Measurements from ENCODE around the gene RYR2.
"Not testable (repeated sequence)": the region's sequence is repeated elsewhere in the genome, so short reads cannot be mapped to it uniquely, and the experiment has no call there.

RYR2 gene

GRCh38 chr1:237091691-237092090 is 49.7 kb downstream of the RYR2 start:
- no peak for DNase-seq

GRCh38 chr1:237093691-237094090 is 51.7 kb downstream of the RYR2 start:
- no peak for DNase-seq

- DNase-seq, result no peak
Measured at GRCh38 chr1:237098541-237098940, 56.6 kb downstream of the RYR2 start.

GRCh38 chr1:237103021-237103420 is 61.0 kb downstream of the RYR2 start:
- DNase-seq, result no peak

- DNase-seq, result no peak
Measured at GRCh38 chr1:237104096-237104495, 62.1 kb downstream of the RYR2 start.

- DNase-seq, result no peak
Measured at GRCh38 chr1:237105826-237106225, 63.8 kb downstream of the RYR2 start.

GRCh38 chr1:237108297-237109040 is 66.5 kb downstream of the RYR2 start:
- DNase-seq, result no peak

GRCh38 chr1:237111807-237112206 is 69.8 kb downstream of the RYR2 start:
- DNase-seq, result no peak

- DNase-seq, result no peak
Measured at GRCh38 chr1:237112663-237113062, 70.7 kb downstream of the RYR2 start.

- DNase-seq, result no peak
Measured at GRCh38 chr1:237115035-237115434, 73.1 kb downstream of the RYR2 start.

GRCh38 chr1:237119091-237119490 is 77.1 kb downstream of the RYR2 start:
- DNase-seq, result no peak

- no peak for DNase-seq
Measured at GRCh38 chr1:237120683-237121082, 78.7 kb downstream of the RYR2 start.

- DNase-seq, result no peak
Measured at GRCh38 chr1:237124856-237125462, 83.0 kb downstream of the RYR2 start.

- DNase-seq, result no peak
Measured at GRCh38 chr1:237126180-237126579, 84.2 kb downstream of the RYR2 start.

- not testable (repeated sequence) for DNase-seq
Measured at GRCh38 chr1:237127301-237127700, 85.3 kb downstream of the RYR2 start.

GRCh38 chr1:237133921-237134320 is 91.9 kb downstream of the RYR2 start:
- no peak for DNase-seq

GRCh38 chr1:237134929-237135328 is 92.9 kb downstream of the RYR2 start:
- DNase-seq, result no peak

GRCh38 chr1:237138551-237138950 is 96.6 kb downstream of the RYR2 start:
- no peak for DNase-seq

- DNase-seq, result no peak
Measured at GRCh38 chr1:237139732-237140131, 97.7 kb downstream of the RYR2 start.

GRCh38 chr1:237140986-237141385 is 99.0 kb downstream of the RYR2 start:
- no peak for DNase-seq

- no peak for DNase-seq
Measured at GRCh38 chr1:237141502-237141901, 99.5 kb downstream of the RYR2 start.

- no peak for DNase-seq
Measured at GRCh38 chr1:237145379-237146135, 103.6 kb downstream of the RYR2 start.

- DNase-seq, result no peak
Measured at GRCh38 chr1:237146241-237146640, 104.3 kb downstream of the RYR2 start.

- no peak for DNase-seq
Measured at GRCh38 chr1:237149857-237150256, 107.9 kb downstream of the RYR2 start.
